Activated CD8-positive, alpha-beta memory T cell treated with anti-CD3 and anti-CD28 coated beads, Interleukin-2, amount 50 U/mL, for 1 hour (primary cell): Measurements from ENCODE around the gene TMEM198.

Experiments
- DNase-seq: peaks from one replicate; pipeline ENCODE4 v3.0.0-alpha.2; 2020; ENCODE audit errors: extremely low read depth

The TMEM198 gene

DNA sequence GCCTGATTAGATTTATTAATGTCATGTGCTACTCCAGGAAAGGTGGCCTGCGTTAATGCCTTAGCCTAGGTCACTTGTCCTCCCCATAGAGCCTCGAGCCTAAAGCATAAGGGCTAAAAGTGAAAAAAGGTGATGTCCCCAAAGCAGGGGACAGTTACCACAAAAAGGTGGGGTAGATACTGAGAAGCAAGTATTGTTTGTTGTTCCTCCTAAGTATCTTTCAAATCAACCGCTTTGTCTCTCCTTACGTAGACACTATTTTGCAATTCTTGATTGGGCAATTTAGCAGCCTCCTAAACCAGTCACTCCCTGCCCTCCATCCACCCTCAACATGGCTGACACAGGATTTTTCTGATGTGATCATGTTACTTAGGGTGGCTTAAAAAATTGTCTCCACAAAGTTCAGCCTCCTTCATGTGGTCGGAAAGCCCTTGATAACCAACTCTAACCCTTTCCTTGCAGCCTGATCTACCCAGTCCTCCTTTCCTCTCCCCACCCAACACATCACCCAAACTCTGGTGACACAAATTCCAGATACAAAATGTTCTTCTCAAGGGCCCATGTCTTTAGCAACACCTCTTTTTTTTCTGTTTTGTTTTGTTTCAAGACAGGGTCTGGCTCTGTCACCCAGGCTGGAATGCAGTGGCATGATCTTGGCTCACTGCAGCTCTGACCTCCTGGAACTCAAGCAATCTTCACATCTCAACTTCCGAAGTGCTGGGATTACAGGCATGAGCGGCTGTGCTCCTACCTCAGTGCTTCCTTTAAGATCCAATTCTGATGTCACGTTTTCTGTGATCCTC is 35.2 kb downstream of the TMEM198 start:
- no peak for DNase-seq

- DNase-seq: no peak
These were observed 37.5 kb downstream of the TMEM198 start for GRCh38 chr2:219581346-219581745.

DNA sequence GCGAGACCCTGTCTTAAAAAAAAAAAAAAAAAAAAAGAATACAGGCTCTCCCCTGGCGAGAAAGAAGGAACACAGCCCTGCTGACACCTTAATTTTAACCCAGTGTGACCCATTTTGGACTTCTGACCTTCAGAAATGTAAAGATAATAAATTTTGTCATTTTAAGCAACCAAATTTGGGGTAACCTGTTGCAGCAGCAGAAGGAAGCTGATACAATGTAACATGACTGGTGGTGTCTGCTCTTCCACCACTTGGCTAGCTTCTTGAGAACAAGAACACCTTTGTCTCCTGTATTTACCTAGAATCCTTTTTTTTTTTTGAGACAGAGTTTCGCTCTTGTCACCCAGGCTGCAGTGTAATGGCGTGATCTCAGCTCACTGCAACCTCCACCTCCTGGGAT is 47.3 kb downstream of the TMEM198 start:
- no peak for DNase-seq

DNA sequence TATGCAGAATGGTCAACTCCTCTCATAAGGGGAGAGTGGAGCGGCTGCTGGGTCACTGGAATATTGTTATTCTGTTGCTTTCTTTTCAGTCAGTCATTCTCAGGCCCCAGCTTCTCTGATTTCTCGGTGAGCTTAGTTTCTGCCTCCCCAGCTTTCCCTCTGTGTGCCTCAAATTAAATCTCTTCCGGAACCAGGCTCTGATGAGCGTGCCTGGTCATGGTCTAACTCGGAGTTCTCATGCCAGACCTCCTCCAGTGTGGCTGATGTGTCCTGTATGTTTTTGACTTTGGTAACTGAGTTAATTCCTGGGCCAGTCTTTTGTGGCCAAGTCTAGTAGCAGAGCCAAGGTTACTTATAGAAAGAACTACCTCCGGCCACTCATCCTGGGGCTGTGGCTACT is 48.9 kb downstream of the TMEM198 start:
- DNase-seq: no peak

- DNase-seq: no peak
These were observed 49.3 kb downstream of the TMEM198 start for GRCh38 chr2:219593154-219593553.

DNA sequence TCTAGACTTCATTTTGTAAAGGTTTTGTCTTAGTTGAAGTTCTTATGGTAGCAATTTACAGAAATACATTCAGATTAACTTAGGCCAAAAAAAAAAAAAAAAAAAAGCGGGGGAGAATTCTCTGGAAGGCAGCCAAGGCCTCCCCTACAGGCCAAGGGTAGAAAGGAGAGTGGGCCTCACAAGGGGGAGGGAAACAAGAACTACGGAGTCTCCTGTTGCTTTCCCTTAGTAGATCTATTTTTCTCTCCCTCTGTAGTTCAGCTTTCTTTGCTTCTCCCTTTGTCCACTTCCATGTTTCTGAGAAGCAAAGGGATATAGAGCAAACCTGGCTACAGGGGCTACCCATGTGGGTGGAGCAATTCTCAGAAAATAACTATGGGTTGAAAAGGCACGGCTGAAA is 51.4 kb downstream of the TMEM198 start:
- DNase-seq: no peak

GRCh38 chr2:219596954-219597551 is 53.2 kb downstream of the TMEM198 start:
- DNase-seq: no peak

- peak; percentile 67 for DNase-seq
These were observed 53.9 kb downstream of the TMEM198 start, which contains the start of gene STK11IP for GRCh38 chr2:219597552-219598307. Gene STK11IP, plus strand, starts transcription at chr2:219597857. Its CDS starts 263 bp downstream, at chr2:219598120.

GRCh38 chr2:219598308-219599078 is 54.7 kb downstream of the TMEM198 start:
- no peak for DNase-seq
